H1 (cell line): ENCODE measurements around the gene GDF9. TPM values are rescaled to one million over a fixed set of nuclear protein-coding genes. Genes with fewer than 3 reads are reported as not detected.

Experiments used
- CTCF ChIA-PET: fragments of 300-600 bp; sonication (Branson Sonifier 250); formaldehyde crosslinking; loops from one replicate; lab custom pipeline; 2021; ENCODE audit not compliant: partially characterized antibody; lab: Charles Lee
- POLR2A ChIA-PET: fragments of 300-600 bp; sonication (Branson Sonifier 250); formaldehyde crosslinking; loops from one replicate; lab custom pipeline; 2021; ENCODE audit warnings: inconsistent platforms; ENCODE audit not compliant: partially characterized antibody; lab: Charles Lee
- DNase-seq, 2 experiments: peaks; one replicate each; pipeline versions ENCODE4 v3.0.0 to v3.0.0-alpha.2; 2010 to 2022; ENCODE audit warnings: low spot score in 2 of 2, low read depth in 1 of 2, mixed read lengths in 1 of 2
- FAIRE-seq: peaks from 2 replicates; lab custom pipeline; 2011; peaks lifted over from hg19 to GRCh38; lab: Jason Lieb, UNC
- H2AFZ ChIP-seq: 2 replicates; pipeline ENCODE4 v1.8.1; 2012; ENCODE audit warnings: low read length, inconsistent platforms
- H2AK5ac ChIP-seq: 2 replicates; pipeline ENCODE4 v1.6.1; 2013; ENCODE audit warnings: low read depth, low read length
- H2BK120ac ChIP-seq: replicated peaks from 2 replicates; pipeline ENCODE3; 2013; ENCODE audit warnings: low read depth, low read length, inconsistent platforms
- H2BK12ac ChIP-seq: 2 replicates; pipeline ENCODE4 v1.6.1; 2013; ENCODE audit warnings: low read depth, low read length
- H2BK15ac ChIP-seq: 2 replicates; pipeline ENCODE4 v1.6.1; 2013; ENCODE audit warnings: low read length
- H2BK20ac ChIP-seq: 2 replicates; pipeline ENCODE4 v1.6.1; 2013; ENCODE audit warnings: low read length
- H2BK5ac ChIP-seq: 2 replicates; pipeline ENCODE4 v1.6.1; 2013; ENCODE audit warnings: low read depth, low read length
- H3K14ac ChIP-seq: 2 replicates; pipeline ENCODE4 v1.6.1; 2013; ENCODE audit warnings: inconsistent platforms; ENCODE audit not compliant: insufficient read length
- H3K18ac ChIP-seq: 2 replicates; pipeline ENCODE4 v1.6.1; 2013; ENCODE audit warnings: low read length; ENCODE audit errors: extremely low read depth
- H3K23ac ChIP-seq: 2 replicates; pipeline ENCODE4 v1.6.1; 2013; ENCODE audit warnings: inconsistent platforms; ENCODE audit not compliant: insufficient read length
- H3K23me2 ChIP-seq: 2 replicates; pipeline ENCODE4 v1.6.1; 2013; ENCODE audit warnings: low read depth, low read length
- H3K27ac ChIP-seq: 2 replicates; pipeline ENCODE4 v1.6.1; 2011; ENCODE audit warnings: low read depth, low read length, inconsistent platforms
- H3K27me3 ChIP-seq, 4 experiments: replicated peaks in 1 of 4; 1 replicate in 1 of 4; 2 replicates in 3 of 4; pipeline versions ENCODE4 v1.6.1 to v1.8.1; 2011 to 2013; ENCODE audit warnings: low read length in 3 of 4, mild to moderate bottlenecking in 3 of 4, inconsistent platforms in 2 of 4, mixed read lengths in 2 of 4, moderate library complexity in 1 of 4; ENCODE audit not compliant: control insufficient read depth in 3 of 4, insufficient read depth in 3 of 4; ENCODE audit errors: extremely low read depth in 1 of 4
- H3K36me3 ChIP-seq, 4 experiments: 2 replicates each; pipeline versions ENCODE4 v1.6.1 to v1.8.1; 2011 to 2013; ENCODE audit warnings: mild to moderate bottlenecking in 4 of 4, low read length in 3 of 4, moderate library complexity in 2 of 4, control low read depth in 1 of 4, inconsistent platforms in 1 of 4; ENCODE audit not compliant: insufficient read depth in 4 of 4, control insufficient read depth in 2 of 4
- H3K4ac ChIP-seq: replicated peaks from 2 replicates; pipeline ENCODE3; 2013; ENCODE audit warnings: low read length, low read depth, mixed read lengths, inconsistent platforms; ENCODE audit not compliant: insufficient read length
- H3K4me1 ChIP-seq, 4 experiments: replicated peaks in 1 of 4; 1 replicate in 1 of 4; 2 replicates in 3 of 4; pipeline versions ENCODE4 v1.6.1 to v1.8.1; 2011 to 2013; ENCODE audit warnings: low read length in 3 of 4, inconsistent platforms in 2 of 4, mixed read lengths in 1 of 4; ENCODE audit not compliant: insufficient read depth in 4 of 4, control insufficient read depth in 3 of 4
- H3K4me2 ChIP-seq, 2 experiments: 2 replicates each; pipeline versions ENCODE4 v1.6.1 to v1.8.1; 2011 to 2013; ENCODE audit warnings: low read depth in 2 of 2, low read length in 2 of 2, control low read depth in 1 of 2, inconsistent platforms in 1 of 2, mild to moderate bottlenecking in 1 of 2; ENCODE audit not compliant: insufficient read depth in 1 of 2
- H3K4me3 ChIP-seq, 4 experiments: fragments of 200-600, 300-600 bp in 1 of 4; sonication (generic), shearing (Covaris generic), sonication (Bioruptor Twin) in 1 of 4; 2 replicates each; pipeline versions ENCODE4 v1.5.1 to v1.8.1; 2011 to 2016; ENCODE audit warnings: low read length in 4 of 4, low read depth in 3 of 4, control low read depth in 2 of 4, inconsistent platforms in 2 of 4, mild to moderate bottlenecking in 2 of 4, mixed read lengths in 1 of 4, moderate library complexity in 1 of 4; ENCODE audit not compliant: insufficient read depth in 2 of 4; ENCODE audit errors: extremely low read depth in 1 of 4
- H3K56ac ChIP-seq: replicated peaks from 2 replicates; pipeline ENCODE3; 2013; ENCODE audit warnings: low read depth, mild to moderate bottlenecking, mixed read lengths, low read length, inconsistent platforms; ENCODE audit not compliant: insufficient read length
- H3K79me1 ChIP-seq: 2 replicates; pipeline ENCODE4 v1.6.1; 2013; ENCODE audit warnings: low read depth, low read length, control low read depth
- H3K79me2 ChIP-seq, 2 experiments: 2 replicates each; pipeline versions ENCODE4 v1.6.1 to v1.8.1; 2012 to 2013; ENCODE audit warnings: low read length in 2 of 2, mild to moderate bottlenecking in 2 of 2, inconsistent platforms in 1 of 2; ENCODE audit not compliant: insufficient read depth in 2 of 2, control insufficient read depth in 1 of 2
- H3K9ac ChIP-seq, 4 experiments: replicated peaks in 1 of 4; 1 replicate in 1 of 4; 2 replicates in 3 of 4; pipeline versions ENCODE4 v1.6.1 to v1.8.1; 2011 to 2013; ENCODE audit warnings: low read depth in 3 of 4, low read length in 3 of 4, control low read depth in 2 of 4, mild to moderate bottlenecking in 2 of 4, moderate library complexity in 2 of 4, inconsistent platforms in 1 of 4; ENCODE audit errors: extremely low read depth in 1 of 4
- H3K9me3 ChIP-seq, 2 experiments: 2 replicates each; pipeline versions ENCODE4 v1.6.1 to v1.8.1; 2012 to 2013; ENCODE audit warnings: mild to moderate bottlenecking in 2 of 2, moderate library complexity in 2 of 2, control low read depth in 1 of 2, inconsistent platforms in 1 of 2, low read depth in 1 of 2, low read length in 1 of 2, mixed read lengths in 1 of 2; ENCODE audit not compliant: insufficient read depth in 2 of 2
- H4K20me1 ChIP-seq, 2 experiments: replicated peaks in 1 of 2; 2 replicates each; pipeline versions ENCODE3 to v1.8.1; 2011 to 2013; ENCODE audit warnings: inconsistent platforms in 2 of 2, low read length in 2 of 2, mild to moderate bottlenecking in 1 of 2; ENCODE audit not compliant: insufficient read depth in 2 of 2, control insufficient read depth in 1 of 2
- H4K5ac ChIP-seq: 2 replicates; pipeline ENCODE4 v1.6.1; 2013; ENCODE audit warnings: low read length, low read depth, mixed read lengths, inconsistent platforms; ENCODE audit not compliant: insufficient read length
- H4K8ac ChIP-seq: 2 replicates; pipeline ENCODE4 v1.8.0; 2013; ENCODE audit warnings: mild to moderate bottlenecking, moderate library complexity, low read length, inconsistent platforms; ENCODE audit not compliant: insufficient read depth; ENCODE audit errors: extremely low read depth
- H4K91ac ChIP-seq: replicated peaks from 2 replicates; pipeline ENCODE3; 2013; ENCODE audit warnings: low read length, mixed read lengths, inconsistent platforms; ENCODE audit not compliant: insufficient read length
- ATF3 ChIP-seq: IDR thresholded peaks from 2 replicates; pipeline ENCODE4 v1.6.1; 2011; ENCODE audit warnings: low read depth, mild to moderate bottlenecking, low read length; ENCODE audit not compliant: insufficient read depth
- CBX8 ChIP-seq: fragments of 300-800, 300-1000 bp; sonication (generic); IDR thresholded peaks from 2 replicates; pipeline ENCODE4 v1.7.1; 2016; ENCODE audit warnings: low read depth, low read length, borderline replicate concordance
- CTBP2 ChIP-seq: IDR thresholded peaks from 2 replicates; pipeline ENCODE4 v1.7.0; 2011; ENCODE audit warnings: borderline replicate concordance, mild to moderate bottlenecking, moderate library complexity, mixed read lengths, low read length; ENCODE audit not compliant: insufficient read depth, insufficient read length
- FOSL1 ChIP-seq: IDR thresholded peaks from 2 replicates; pipeline ENCODE4 v1.6.1; 2011; ENCODE audit warnings: mild to moderate bottlenecking, low read depth, low read length, moderate library complexity; ENCODE audit not compliant: insufficient read depth
- KDM5A ChIP-seq: fragments of 200-600 bp; IDR thresholded peaks from 2 replicates; pipeline ENCODE4 v1.7.1; 2012; ENCODE audit warnings: mild to moderate bottlenecking, low read length, inconsistent platforms, mixed read lengths
- PHF8 ChIP-seq: fragments of 200-600 bp; sonication (generic); conservative IDR thresholded peaks from 2 replicates; pipeline ENCODE4 v1.7.1; 2012; ENCODE audit warnings: low read depth, mild to moderate bottlenecking, inconsistent platforms, low read length, moderate library complexity
- POLR2A ChIP-seq, 2 experiments: IDR thresholded peaks; 1 replicate in 1 of 2; 2 replicates in 1 of 2; pipeline ENCODE4 v1.6.1; 2011; ENCODE audit warnings: low read depth in 2 of 2, low read length in 2 of 2, mild to moderate bottlenecking in 2 of 2; ENCODE audit errors: control extremely low read depth in 1 of 2
- TAF1 ChIP-seq: IDR thresholded peaks from 2 replicates; pipeline ENCODE4 v1.6.1; 2011; ENCODE audit warnings: mild to moderate bottlenecking, low read depth, low read length
- TBP ChIP-seq: IDR thresholded peaks from 2 replicates; pipeline ENCODE4 v1.6.1; 2011; ENCODE audit warnings: low read depth, low read length, improper control_type of control experiment
- WGBS, 2 experiments: shearing (Covaris generic) in 1 of 2; methylation state at CpG; one replicate each; pipeline versions ENCODE4 v1.1.6 to v1.1.7; 2013 to 2015; ENCODE audit warnings: low lambda C conversion rate in 2 of 2, mixed read lengths in 2 of 2, inconsistent platforms in 1 of 2, low coverage in 1 of 2, missing lambda C conversion rate in 1 of 2; ENCODE audit not compliant: insufficient replicate concordance in 2 of 2, insufficient coverage in 1 of 2, insufficient read length in 1 of 2; ENCODE audit errors: extremely low coverage in 1 of 2, missing lambda C conversion rate in 1 of 2; 5-methylcytosine and 5-hydroxymethylcytosine counted together
- polyA plus RNA-seq, 7 experiments: library from polyadenylated mRNA; depleted of rRNA in 3 of 7; stranded (reverse) in 5 of 7; unstranded in 2 of 7; fragments of >200 nt in 5 of 7; fragments of 200-250 nt in 2 of 7; gene quantifications; 1 replicate in 5 of 7; 2 replicates in 1 of 7; 4 replicates in 1 of 7; pipeline versions ENCODE4 v1.2.1 to v1.2.3, GENCODE V29; 2011 to 2013; ENCODE audit warnings: missing spikeins in 2 of 7, mixed read lengths in 2 of 7
- total RNA-seq: library from RNA; stranded (reverse); fragmentation: NEBNext Ultra II Directional; extraction: Animal tissue kit (Norgen Biotek cat#: 25700); gene quantifications from 2 replicates; pipeline ENCODE4 v1.2.1, GENCODE V29; 2021

GDF9 gene
- total and polyA plus RNA-seq, 2 of the 8 experiments (the other 6 are each of a cell fraction or from before 2014, with no cell fraction given): 0.14 TPM; not detected in 1

- Histone ChIP-seq H3K4me2 (peak overlapping the region; percentile 62 to 64), H4K91ac (peak overlapping the region; percentile 25), H3K14ac (no peak overlapping the region), H3K9ac (peak overlapping the region in 2 of 4 experiments; percentile 40 to 43; a peak in 5 of 7 replicates), H3K36me3 (no peaks in the 10 kb centered on the region), H3K23me2 (peaks cover 10% of the 10 kb centered on the region; the same call in 1 of the 2 replicates), H3K79me1 (no peaks in the 10 kb centered on the region), H2BK5ac (peak overlapping the region; percentile 71; the same call in 1 of the 2 replicates), H3K56ac (peak overlapping the region; percentile 72), H3K18ac (peak overlapping the region; percentile 51), H3K27ac (peak overlapping the region; percentile 35; the same call in 1 of the 2 replicates), H3K79me2 (no peaks in the 10 kb centered on the region), H3K4me3 (peak overlapping the region; percentile 28 to 50 (median 34)), H3K9me3 (no peaks in the 10 kb centered on the region), H2AFZ (peak overlapping the region; percentile 55; the same call in 1 of the 2 replicates), H4K20me1 (no peaks in the 10 kb centered on the region), H4K8ac (peak overlapping the region; percentile 91), H3K4ac (peak overlapping the region; percentile 29), H3K4me1 (peaks cover 0 to 18% (median 17%) of the 10 kb centered on the region in 4 experiments; a peak in 6 of 7 replicates), H3K23ac (no peak overlapping the region), H3K27me3 (peaks cover 9 to 50% (median 40%) of the 10 kb centered on the region in 4 experiments), H2BK12ac (peak overlapping the region; percentile 84; the same call in 1 of the 2 replicates), H2AK5ac (no peak overlapping the region), H4K5ac (peak overlapping the region; percentile 69), H2BK15ac (no peak overlapping the region), H2BK120ac (no peak overlapping the region), H2BK20ac (peak overlapping the region; percentile 55; the same call in 1 of the 2 replicates)
- 10% methylated on average over 65 of the region's 68 CpGs; no CpG with 5 or more reads in 1 of the 2 experiments for WGBS, 2 experiments
- no peak for FAIRE-seq
- ChIA-PET CTCF (interaction anchor here (0.7 to 25.6 kb wide), 14 partner anchors 9 to 288 kb away, joined by 3 to 465 read pairs (median 4); partner anchors contain the start of genes CCNI2, GDF9, LEAP2 and SEPTIN8), POLR2A (interaction anchor here (0.9 to 2.8 kb wide), 10 partner anchors 8 to 141 kb away, joined by 3 to 17 read pairs (median 4); partner anchors contain the start of genes AFF4, SEPTIN8 and SOWAHA)
- peak; percentile 69 to 86 for DNase-seq
- TF ChIP-seq TAF1 (peak; percentile 81), CTBP2 (no peak), ATF3 (no peak), CBX8 (no peak), PHF8 (peak; percentile 44; the same call in 1 of the 2 replicates), TBP (peak; percentile 72), POLR2A (IDR thresholded peaks at IDR 0.05; ENCODE audit: control extremely low read depth in 1 of 2, low read depth in 2 of 2, low read length in 2 of 2) (peak in 1 of 2 experiments; percentile 75; a peak in 1 of 3 replicates), KDM5A (no peak), FOSL1 (no peak)
Observed at GRCh38 chr5:132822650-132823480, 43.4 kb downstream of the GDF9 start.
